ENCODE measurements around the gene BLTP3A.

DNA sequence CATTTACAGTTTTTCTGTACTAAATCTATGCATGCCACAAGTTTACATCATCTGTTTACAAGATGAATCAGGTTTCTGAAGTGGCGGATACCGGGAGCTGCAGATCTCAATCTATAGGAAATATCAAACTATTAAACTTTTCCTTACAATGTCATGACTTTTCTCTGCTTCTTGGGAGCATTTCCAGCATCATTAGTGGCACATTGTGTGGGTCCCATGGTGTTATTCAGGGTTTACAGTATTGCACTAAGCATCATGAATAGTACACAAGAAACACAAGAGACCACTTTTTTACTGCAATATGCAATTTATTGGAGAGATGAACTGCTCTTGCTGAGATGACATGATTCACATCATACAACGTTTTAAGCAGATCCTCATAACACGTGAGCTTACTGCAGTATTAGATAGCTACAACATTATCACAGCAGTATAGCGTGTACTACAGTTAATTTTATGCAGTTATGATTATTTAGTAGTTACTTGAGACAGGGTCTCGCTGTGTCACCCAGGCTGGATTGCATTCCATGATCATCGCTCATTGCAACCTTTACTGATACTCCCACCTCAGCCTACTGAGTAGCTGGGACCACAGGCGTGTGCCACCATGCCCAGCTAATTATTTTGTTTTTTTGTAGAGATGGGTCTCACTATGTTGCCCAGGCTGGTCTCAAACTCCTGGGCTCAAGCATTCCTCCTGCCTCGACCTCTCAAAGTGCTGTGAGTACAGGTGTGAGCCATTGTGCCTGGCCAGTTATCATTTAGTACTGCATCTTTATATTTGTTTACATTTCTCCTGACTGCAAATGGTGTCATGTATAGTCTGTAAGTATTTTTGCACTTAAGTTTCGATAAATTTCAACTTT, 18.4 kb downstream of the BLTP3A start:
- no peak for TF ChIP-seq GATA2 (IDR thresholded peaks at IDR 0.05; ENCODE audit: low read depth, low read length)
- TF ChIP-seq GATA3 (IDR thresholded peaks at IDR 0.05; ENCODE audit: low read depth, low read length): no peak

Data from SH-SY5Y (cell line).